Measurements from ENCODE around the gene VMP1.
"Not testable (repeated sequence)": the region's sequence is repeated elsewhere in the genome, so short reads cannot be mapped to it uniquely, and the experiment has no call there.

The VMP1 gene

DNA sequence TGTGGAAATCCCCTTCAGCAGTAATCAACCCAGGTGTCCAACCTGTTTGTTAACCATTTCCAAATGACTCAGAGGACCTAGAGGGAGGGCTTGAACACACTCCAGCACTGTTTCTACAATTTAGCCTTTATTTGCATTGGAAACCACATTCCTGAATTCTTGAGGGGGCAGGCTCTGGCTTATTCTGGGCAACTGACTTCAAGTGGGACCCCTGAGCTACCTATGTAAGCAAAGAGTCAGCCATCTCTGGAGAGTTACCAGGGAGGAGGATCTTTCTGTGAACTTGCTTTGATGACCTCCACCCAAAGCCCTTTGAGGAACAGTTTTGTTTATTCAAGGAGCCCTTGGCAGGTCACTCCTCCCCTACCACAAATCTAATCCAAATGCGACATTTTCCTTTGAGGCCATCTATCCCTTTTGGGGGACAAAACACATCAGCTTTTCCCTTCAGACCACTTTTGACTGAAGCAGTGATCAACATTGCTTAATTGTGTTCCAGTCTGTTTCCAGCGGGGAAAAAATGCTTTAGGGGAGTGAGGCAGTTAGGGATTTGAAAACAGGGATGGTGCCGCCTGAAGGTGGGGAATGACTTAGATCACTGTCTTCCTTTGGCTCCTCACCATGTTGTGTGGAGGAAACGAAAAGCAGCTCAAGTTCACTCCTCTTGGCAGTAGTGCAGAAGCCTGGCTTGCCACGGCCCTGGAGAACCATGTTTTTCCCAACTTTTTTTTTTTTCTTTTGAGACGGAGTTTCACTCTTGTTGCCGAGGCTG is 139.1 kb downstream of the VMP1 start:
- H3K4me3 ChIP-seq (ENCODE audit: low read depth, low read length): no peak overlapping the region; the same call in 1 of the 2 replicates
- TF ChIP-seq, protein P1, sequence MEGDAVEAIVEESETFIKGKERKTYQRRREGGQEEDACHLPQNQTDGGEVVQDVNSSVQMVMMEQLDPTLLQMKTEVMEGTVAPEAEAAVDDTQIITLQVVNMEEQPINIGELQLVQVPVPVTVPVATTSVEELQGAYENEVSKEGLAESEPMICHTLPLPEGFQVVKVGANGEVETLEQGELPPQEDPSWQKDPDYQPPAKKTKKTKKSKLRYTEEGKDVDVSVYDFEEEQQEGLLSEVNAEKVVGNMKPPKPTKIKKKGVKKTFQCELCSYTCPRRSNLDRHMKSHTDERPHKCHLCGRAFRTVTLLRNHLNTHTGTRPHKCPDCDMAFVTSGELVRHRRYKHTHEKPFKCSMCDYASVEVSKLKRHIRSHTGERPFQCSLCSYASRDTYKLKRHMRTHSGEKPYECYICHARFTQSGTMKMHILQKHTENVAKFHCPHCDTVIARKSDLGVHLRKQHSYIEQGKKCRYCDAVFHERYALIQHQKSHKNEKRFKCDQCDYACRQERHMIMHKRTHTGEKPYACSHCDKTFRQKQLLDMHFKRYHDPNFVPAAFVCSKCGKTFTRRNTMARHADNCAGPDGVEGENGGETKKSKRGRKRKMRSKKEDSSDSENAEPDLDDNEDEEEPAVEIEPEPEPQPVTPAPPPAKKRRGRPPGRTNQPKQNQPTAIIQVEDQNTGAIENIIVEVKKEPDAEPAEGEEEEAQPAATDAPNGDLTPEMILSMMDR (IDR thresholded peaks at IDR 0.05; ENCODE audit: low read depth, low read length, missing control alignments): no peak
- DNase-seq (ENCODE audit: low read depth): peak; percentile 77

DNA sequence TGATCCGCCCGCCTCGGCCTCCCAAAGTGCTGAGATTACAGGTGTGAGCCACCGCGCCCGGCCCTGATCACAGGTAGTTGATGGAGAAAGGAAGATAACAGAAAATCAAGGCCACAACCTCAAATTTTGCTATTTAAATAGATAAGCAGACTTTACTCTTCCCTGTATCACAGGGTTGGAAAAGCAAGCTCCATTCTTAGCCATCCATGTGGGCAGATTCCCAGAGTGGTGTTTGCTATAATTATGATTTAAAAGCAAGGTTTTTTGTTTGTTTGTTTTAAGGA is 140.9 kb downstream of the VMP1 start:
- H3K4me3 ChIP-seq (ENCODE audit: low read depth, low read length): no peak overlapping the region
- no peak for DNase-seq (ENCODE audit: low read depth)
- TF ChIP-seq, protein P1 (IDR thresholded peaks at IDR 0.05; ENCODE audit: low read depth, low read length, missing control alignments): no peak

DNA sequence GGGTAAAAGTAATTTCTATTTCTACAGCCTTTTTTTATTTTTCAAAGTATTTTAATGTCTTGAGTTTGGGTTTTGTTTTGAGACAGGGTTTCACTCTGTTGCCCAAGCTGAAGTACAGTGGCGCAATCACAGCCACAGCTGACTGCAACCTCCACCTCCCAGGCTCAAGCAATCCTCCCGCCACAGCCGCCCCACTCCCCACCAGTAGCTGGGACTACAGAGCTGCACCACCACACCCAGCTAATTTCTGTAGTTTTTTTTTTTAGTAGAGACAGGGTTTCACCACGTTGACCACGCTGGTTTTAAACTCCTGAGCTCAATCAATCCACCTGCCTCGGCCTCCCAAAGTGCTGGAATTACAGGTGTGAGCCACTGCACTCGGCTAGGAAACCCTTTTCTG is 141.3 kb downstream of the VMP1 start:
- no peak overlapping the region for H3K4me3 ChIP-seq (ENCODE audit: low read depth, low read length)
- TF ChIP-seq, protein P1 (IDR thresholded peaks at IDR 0.05; ENCODE audit: low read depth, low read length, missing control alignments): no peak
- DNase-seq (ENCODE audit: low read depth): peak; percentile 78

DNA sequence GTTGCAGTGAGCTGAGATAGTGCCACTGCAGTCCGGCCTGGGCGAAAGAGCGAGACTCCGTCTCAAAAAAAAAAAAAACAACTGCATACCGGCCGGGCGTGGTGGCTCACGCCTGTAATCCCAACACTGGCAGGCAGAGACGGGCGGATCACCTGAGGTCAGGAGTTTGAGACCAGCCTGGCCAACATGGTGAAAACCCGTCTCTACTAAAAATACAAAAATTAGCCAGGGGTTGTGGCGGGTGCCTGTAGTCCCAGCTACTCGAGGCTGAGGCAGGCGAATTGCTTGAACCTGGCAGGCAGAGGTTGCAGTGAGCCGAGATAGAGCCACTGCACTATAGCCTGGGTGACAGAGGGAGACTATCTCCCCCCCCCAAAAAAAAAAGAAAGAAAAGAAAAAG is 142.9 kb downstream of the VMP1 start:
- DNase-seq (ENCODE audit: low read depth); H3K4me3 ChIP-seq (ENCODE audit: low read depth, low read length): not testable (repeated sequence)

DNA sequence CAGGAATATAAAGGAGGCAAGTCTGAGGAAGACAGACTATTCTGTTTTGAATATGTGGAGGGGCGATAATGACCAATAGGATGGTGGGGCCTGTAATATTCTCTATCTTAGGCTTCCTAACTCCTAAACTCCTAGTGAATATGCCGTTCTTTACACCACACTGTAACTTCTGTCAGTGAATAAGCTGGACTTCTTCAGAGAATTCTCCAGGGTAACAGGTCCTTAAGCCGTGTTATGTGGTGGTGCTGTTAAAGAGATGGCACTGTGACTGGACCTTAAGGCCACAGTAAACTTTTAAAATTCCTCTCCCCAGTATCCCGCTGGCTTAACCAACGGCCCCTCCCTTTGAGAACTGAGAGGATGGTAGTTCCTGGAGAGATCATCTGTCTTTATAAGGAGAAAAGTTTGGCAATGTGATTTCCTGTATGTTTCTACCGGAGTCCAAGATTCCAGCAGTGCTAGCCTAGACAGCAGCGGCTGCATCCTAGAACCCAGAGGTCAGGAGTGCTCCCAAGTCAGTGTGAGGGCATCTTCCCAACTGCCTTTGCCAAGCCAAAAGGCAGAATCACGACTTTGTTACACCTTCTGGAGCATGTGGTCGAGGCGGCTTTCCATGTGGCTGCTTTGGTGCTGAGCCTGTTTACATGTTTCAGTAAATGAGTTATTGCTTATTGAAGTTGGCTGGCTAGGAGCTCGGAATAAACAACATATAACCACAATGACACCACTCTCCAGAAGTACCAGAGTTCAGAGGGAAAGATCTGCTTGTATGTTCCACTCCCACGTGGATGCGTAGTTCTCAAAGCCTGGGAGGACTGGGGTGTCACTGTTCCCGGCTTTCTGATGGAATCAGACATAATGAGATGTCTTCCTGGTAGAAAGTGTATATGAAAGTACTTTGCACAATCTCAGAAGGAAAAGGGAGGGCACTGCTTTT is 144.3 kb downstream of the VMP1 start:
- DNase-seq (ENCODE audit: low read depth): no peak
- no peak overlapping the region for H3K4me3 ChIP-seq (ENCODE audit: low read depth, low read length)
- TF ChIP-seq, protein P1 (IDR thresholded peaks at IDR 0.05; ENCODE audit: low read depth, low read length, missing control alignments): no peak

DNA sequence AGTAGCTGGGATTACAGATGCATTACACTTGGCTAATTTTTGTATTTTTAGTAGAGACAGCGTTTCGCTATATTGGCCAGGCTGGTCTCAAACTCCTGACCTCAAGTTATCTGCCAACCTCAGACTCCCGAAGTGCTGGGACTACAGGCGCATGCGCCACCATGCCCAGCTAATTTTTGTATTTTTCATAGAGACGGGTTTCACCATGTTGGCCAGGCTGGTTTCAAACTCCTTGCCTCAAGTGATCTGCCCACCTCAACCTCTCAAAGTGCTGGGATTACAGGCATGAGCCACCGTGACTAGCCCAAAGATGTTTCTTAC is 145.4 kb downstream of the VMP1 start:
- H3K4me3 ChIP-seq (ENCODE audit: low read depth, low read length); DNase-seq (ENCODE audit: low read depth): not testable (repeated sequence)

DNA sequence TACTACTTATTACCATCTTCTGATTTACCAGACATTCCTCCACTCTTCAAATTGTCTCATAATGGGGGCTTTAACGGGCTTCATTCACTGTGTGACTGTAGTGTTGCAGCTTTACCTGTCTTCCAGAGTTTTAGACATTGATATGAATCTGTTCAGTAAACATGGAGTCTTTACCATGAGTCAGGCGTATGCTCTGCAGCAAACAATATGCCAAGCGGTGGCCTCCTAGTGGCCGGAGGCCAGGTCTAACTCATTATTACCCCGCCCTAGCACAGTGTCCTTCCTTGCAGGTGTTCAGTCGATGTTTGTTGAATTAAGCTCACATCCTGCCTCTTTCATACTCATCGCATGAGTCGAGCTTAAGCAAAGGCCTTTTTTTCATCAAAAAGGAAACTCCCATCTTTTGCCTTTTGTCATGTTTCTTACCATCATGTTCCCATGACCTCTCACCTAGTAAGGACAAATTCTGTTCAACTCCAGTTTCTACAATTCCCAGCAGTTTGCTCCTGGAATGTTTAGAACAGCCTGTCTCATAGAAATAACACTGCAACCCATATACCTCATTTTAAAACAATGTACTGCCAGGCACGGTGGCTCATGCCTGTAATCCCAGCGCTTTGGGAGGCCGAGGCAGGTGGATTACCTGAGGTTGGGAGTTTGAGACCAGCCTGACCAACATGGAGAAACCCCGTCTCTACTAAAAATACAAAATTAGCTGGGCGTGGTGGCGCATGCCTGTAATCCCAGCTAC is 145.9 kb downstream of the VMP1 start:
- TF ChIP-seq, protein P1 (IDR thresholded peaks at IDR 0.05; ENCODE audit: low read depth, low read length, missing control alignments): peak; percentile 79
- no peak for DNase-seq (ENCODE audit: low read depth)
- no peak overlapping the region for H3K4me3 ChIP-seq (ENCODE audit: low read depth, low read length)

DNA sequence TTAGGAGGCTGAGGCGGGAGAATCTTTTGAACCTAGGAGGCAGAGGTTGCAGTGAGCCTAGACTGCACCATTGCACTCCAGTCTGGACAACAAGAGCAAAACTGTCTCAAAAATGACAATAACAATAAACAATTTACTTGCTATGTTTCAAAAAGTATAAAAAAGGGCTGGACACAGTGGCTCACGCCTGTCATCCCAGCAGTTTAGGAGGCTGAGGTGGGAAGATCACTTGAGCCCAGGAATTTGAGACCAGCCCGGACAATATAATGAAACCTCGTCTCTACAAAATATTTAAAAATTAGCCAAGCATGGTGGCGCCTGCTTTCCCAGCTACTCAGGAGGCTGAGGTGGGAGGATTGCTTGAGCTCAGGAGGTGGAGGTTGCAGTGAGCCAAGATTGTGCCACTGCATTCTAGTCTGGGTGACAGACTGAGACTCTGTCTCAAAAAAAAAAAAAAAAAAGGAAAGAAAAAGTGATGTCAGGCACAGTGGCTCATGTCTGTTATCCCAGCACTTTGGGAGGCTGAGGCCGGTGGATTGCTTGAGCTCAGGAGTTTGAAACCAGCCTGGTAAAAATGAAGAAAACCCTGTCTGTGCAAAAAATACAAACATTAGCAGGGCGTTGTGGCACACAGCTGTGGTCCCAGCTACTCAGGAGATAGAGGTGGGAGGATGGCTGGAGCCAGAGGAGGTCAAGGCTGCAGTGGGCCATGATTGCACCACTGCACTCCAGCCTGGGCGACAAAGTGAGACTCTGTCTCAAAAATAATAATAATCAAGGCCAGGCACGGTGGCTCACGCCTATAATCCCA is 146.7 kb downstream of the VMP1 start:
- not testable (repeated sequence) for DNase-seq (ENCODE audit: low read depth); H3K4me3 ChIP-seq (ENCODE audit: low read depth, low read length)
